Breast epithelium (tissue), 3 donors: Measurements from ENCODE around the gene ARFGAP3.

ENCODE experiments used
- POLR2AphosphoS5 ChIP-seq, 3 donors: sonication (generic); formaldehyde crosslinking; IDR thresholded peaks; one replicate each; pipeline ENCODE4 v1.6.1; 2017; ENCODE audit warnings: antibody characterized with exemption in 3 of 3
- TF ChIP-seq, protein P1 (sequence below), 3 donors: fragments of 450-650 bp; IDR thresholded peaks; one replicate each; pipeline ENCODE4 v1.5.1; 2016 to 2017; ENCODE audit warnings: antibody characterized with exemption in 3 of 3, mild to moderate bottlenecking in 3 of 3, moderate library complexity in 3 of 3

DNA sequence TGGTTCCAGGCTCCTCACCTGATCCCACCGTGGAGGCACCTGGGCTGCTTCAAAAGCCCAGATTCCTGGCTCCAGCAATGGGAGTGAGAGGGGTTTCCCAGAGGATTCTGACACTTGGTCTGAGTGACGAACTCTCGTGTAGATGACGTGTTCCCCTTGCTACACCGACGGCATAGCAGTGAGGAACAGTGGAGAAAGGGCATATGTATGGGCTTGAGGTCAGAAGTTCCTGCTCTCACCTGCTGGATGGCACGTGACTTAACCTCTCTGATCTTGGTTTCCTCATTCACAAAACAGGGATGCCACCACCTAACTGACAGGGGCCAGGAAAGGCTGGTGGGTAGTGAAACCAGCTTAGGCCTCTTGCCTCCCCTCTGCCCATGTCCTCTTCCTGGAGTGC lies 30.0 kb upstream of the ARFGAP3 start:
- TF ChIP-seq, protein P1, sequence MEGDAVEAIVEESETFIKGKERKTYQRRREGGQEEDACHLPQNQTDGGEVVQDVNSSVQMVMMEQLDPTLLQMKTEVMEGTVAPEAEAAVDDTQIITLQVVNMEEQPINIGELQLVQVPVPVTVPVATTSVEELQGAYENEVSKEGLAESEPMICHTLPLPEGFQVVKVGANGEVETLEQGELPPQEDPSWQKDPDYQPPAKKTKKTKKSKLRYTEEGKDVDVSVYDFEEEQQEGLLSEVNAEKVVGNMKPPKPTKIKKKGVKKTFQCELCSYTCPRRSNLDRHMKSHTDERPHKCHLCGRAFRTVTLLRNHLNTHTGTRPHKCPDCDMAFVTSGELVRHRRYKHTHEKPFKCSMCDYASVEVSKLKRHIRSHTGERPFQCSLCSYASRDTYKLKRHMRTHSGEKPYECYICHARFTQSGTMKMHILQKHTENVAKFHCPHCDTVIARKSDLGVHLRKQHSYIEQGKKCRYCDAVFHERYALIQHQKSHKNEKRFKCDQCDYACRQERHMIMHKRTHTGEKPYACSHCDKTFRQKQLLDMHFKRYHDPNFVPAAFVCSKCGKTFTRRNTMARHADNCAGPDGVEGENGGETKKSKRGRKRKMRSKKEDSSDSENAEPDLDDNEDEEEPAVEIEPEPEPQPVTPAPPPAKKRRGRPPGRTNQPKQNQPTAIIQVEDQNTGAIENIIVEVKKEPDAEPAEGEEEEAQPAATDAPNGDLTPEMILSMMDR (IDR thresholded peaks at IDR 0.05) = no peak
- TF ChIP-seq POLR2AphosphoS5 (IDR thresholded peaks at IDR 0.05) = no peak
